Stimulated activated CD4-positive, alpha-beta T cell treated with anti-CD3 and anti-CD28 coated beads, TNF-alpha, amount 100 ng/mL, for 48 hours (primary cell): ENCODE measurements around the gene SSR1.
"Not testable (repeated sequence)": the region's sequence is repeated elsewhere in the genome, so short reads cannot be mapped to it uniquely, and the experiment has no call there.

Experiments
- DNase-seq, 3 donors: peaks; one replicate each; pipeline ENCODE4 v3.0.0-alpha.2; 2020; ENCODE audit warnings: low read depth in 3 of 3

Gene SSR1

GRCh38 chr6:7312616-7313504, at the start of gene SSR1:
Gene SSR1 (minus strand): TSS chr6:7313199. CDS start chr6:7313120, 79 bp downstream.
- peak; percentile 90 to 95 (median 91) for DNase-seq

GRCh38 chr6:7351916-7352315, 38.9 kb upstream of the SSR1 start:
- DNase-seq: not testable (repeated sequence)

- DNase-seq: not testable (repeated sequence)
Observed at GRCh38 chr6:7350591-7350990, 37.6 kb upstream of the SSR1 start.

GRCh38 chr6:7347551-7347997, 34.6 kb upstream of the SSR1 start:
- DNase-seq: not testable (repeated sequence)

GRCh38 chr6:7344773-7345450, 31.9 kb upstream of the SSR1 start:
- not testable (repeated sequence) for DNase-seq

- no peak for DNase-seq
Observed at GRCh38 chr6:7343546-7344475, 30.8 kb upstream of the SSR1 start.

GRCh38 chr6:7341989-7342742, 29.2 kb upstream of the SSR1 start:
- DNase-seq: no peak

GRCh38 chr6:7341271-7341670, 28.3 kb upstream of the SSR1 start:
- no peak for DNase-seq

GRCh38 chr6:7339007-7339732, 26.2 kb upstream of the SSR1 start:
- not testable (repeated sequence) for DNase-seq

- DNase-seq: no peak
Observed at GRCh38 chr6:7338031-7338430, 25.0 kb upstream of the SSR1 start.

GRCh38 chr6:7335519-7335918, 22.5 kb upstream of the SSR1 start:
- DNase-seq: no peak

GRCh38 chr6:7334685-7335084, 21.7 kb upstream of the SSR1 start:
- no peak for DNase-seq

- DNase-seq: no peak
Observed at GRCh38 chr6:7332090-7332745, 19.2 kb upstream of the SSR1 start.

GRCh38 chr6:7331452-7331851, 18.5 kb upstream of the SSR1 start:
- no peak for DNase-seq

GRCh38 chr6:7328243-7328642, 15.2 kb upstream of the SSR1 start:
- DNase-seq: no peak

- no peak for DNase-seq
Observed at GRCh38 chr6:7325750-7326149, 12.8 kb upstream of the SSR1 start.

GRCh38 chr6:7324520-7324919, 11.5 kb upstream of the SSR1 start:
- DNase-seq: no peak

GRCh38 chr6:7323074-7323473, 10.1 kb upstream of the SSR1 start:
- DNase-seq: no peak

- not testable (repeated sequence) for DNase-seq
Observed at GRCh38 chr6:7321866-7322265, 8.9 kb upstream of the SSR1 start.

GRCh38 chr6:7319406-7319805, 6.4 kb upstream of the SSR1 start:
- not testable (repeated sequence) for DNase-seq
